Hepatocyte (in vitro differentiated cells): Measurements from ENCODE around the gene CDH19. TPM values are rescaled to one million over a fixed set of nuclear protein-coding genes. Genes with fewer than 3 reads are reported as not detected.

Source experiments
- DNase-seq: peaks from one replicate; pipeline ENCODE4 v3.0.0-alpha.2; 2016; ENCODE audit warnings: low spot score
- H2AFZ ChIP-seq: fragments of 200-600 bp; sonication (generic); 2 replicates; pipeline ENCODE4 v1.6.0; 2016; ENCODE audit warnings: antibody characterized with exemption, mild to moderate bottlenecking
- H3K27ac ChIP-seq: fragments of 200-600 bp; sonication (generic); 2 replicates; pipeline ENCODE4 v1.5.1; 2016; ENCODE audit warnings: mild to moderate bottlenecking
- H3K27me3 ChIP-seq: fragments of 200-600 bp; sonication (generic); 2 replicates; pipeline ENCODE4 v1.6.1; 2016
- H3K36me3 ChIP-seq: fragments of 200-600 bp; sonication (generic); replicated peaks from 2 replicates; pipeline ENCODE4 v1.5.1; 2016; ENCODE audit warnings: low read depth; ENCODE audit not compliant: insufficient read depth
- H3K4me1 ChIP-seq: fragments of 200-600 bp; sonication (generic); 2 replicates; pipeline ENCODE4 v1.5.1; 2016; ENCODE audit warnings: mild to moderate bottlenecking, moderate library complexity; ENCODE audit not compliant: insufficient read depth
- H3K4me2 ChIP-seq: fragments of 200-600 bp; sonication (generic); 2 replicates; pipeline ENCODE4 v1.6.0; 2016
- H3K4me3 ChIP-seq: fragments of 200-600 bp; sonication (generic); 2 replicates; pipeline ENCODE4 v1.5.1; 2016; ENCODE audit warnings: mild to moderate bottlenecking
- H3K79me2 ChIP-seq: fragments of 200-600 bp; sonication (generic); 2 replicates; pipeline ENCODE4 v1.6.0; 2017; ENCODE audit warnings: mild to moderate bottlenecking
- H3K9me2 ChIP-seq: fragments of 200-600 bp; sonication (generic); replicated peaks from 2 replicates; pipeline ENCODE4 v1.6.0; 2017; ENCODE audit warnings: mild to moderate bottlenecking; ENCODE audit not compliant: insufficient read depth
- H3K9me3 ChIP-seq: fragments of 200-600 bp; sonication (generic); 2 replicates; pipeline ENCODE4 v1.5.1; 2016; ENCODE audit warnings: low read depth, mild to moderate bottlenecking
- H4K20me1 ChIP-seq: fragments of 200-600 bp; sonication (generic); 2 replicates; pipeline ENCODE4 v1.6.0; 2016; ENCODE audit warnings: mild to moderate bottlenecking; ENCODE audit not compliant: insufficient read depth, poor library complexity, severe bottlenecking
- CTCF ChIP-seq: fragments of 200-600 bp; sonication (generic); IDR thresholded peaks from 2 replicates; pipeline ENCODE4 v1.5.1; 2016; ENCODE audit warnings: antibody characterized with exemption, mild to moderate bottlenecking; ENCODE audit not compliant: poor library complexity
- EZH2 ChIP-seq: fragments of 200-600 bp; sonication (generic); IDR thresholded peaks from 2 replicates; pipeline ENCODE4 v1.6.1; 2016; ENCODE audit warnings: antibody characterized with exemption, mild to moderate bottlenecking, borderline replicate concordance
- EZH2phosphoT487 ChIP-seq: fragments of 200-600 bp; sonication (generic); IDR thresholded peaks from one replicate; pipeline ENCODE4 v1.6.1; 2018; ENCODE audit warnings: antibody characterized with exemption, mild to moderate bottlenecking, low read depth, moderate library complexity; ENCODE audit not compliant: unreplicated experiment, severe bottlenecking
- WGBS: methylation state at CpG from one replicate; pipeline ENCODE4 v1.1.6; 2016; ENCODE audit warnings: low lambda C conversion rate; ENCODE audit errors: missing lambda C conversion rate; 5-methylcytosine and 5-hydroxymethylcytosine counted together
- polyA plus RNA-seq: library from polyadenylated mRNA; unstranded; fragments of >200 nt; fragmentation: Nextera tagmentation; extraction: Ambion mirVana; gene quantifications from 2 replicates; pipeline ENCODE4 v1.2.1, GENCODE V29; 2016
- total RNA-seq: library from RNA; depleted of rRNA; stranded (reverse); fragments of >200 nt; gene quantifications from 2 replicates; pipeline ENCODE4 v1.2.3, GENCODE V29; 2014

Gene CDH19
- total and polyA plus RNA-seq, 2 experiments from 2014 or later: not detected

- Histone ChIP-seq H3K27me3 (no peaks in the 10 kb centered on the region), H3K4me2 (no peak overlapping the region), H3K9me2 (no peaks in the 10 kb centered on the region), H3K4me1 (no peaks in the 10 kb centered on the region), H4K20me1 (no peaks in the 10 kb centered on the region), H3K27ac (no peak overlapping the region), H3K9me3 (no peaks in the 10 kb centered on the region), H3K4me3 (no peak overlapping the region), H2AFZ (no peak overlapping the region), H3K79me2 (no peaks in the 10 kb centered on the region), H3K36me3 (no peaks in the 10 kb centered on the region)
- TF ChIP-seq EZH2: no peak
- TF ChIP-seq CTCF: no peak
- TF ChIP-seq EZH2phosphoT487: no peak
- 74% methylated on average over 1 of the region's 1 CpG for WGBS
- DNase-seq: no peak
Measured at GRCh38 chr18:66533693-66534092, 70.2 kb downstream of the CDH19 start.

DNA sequence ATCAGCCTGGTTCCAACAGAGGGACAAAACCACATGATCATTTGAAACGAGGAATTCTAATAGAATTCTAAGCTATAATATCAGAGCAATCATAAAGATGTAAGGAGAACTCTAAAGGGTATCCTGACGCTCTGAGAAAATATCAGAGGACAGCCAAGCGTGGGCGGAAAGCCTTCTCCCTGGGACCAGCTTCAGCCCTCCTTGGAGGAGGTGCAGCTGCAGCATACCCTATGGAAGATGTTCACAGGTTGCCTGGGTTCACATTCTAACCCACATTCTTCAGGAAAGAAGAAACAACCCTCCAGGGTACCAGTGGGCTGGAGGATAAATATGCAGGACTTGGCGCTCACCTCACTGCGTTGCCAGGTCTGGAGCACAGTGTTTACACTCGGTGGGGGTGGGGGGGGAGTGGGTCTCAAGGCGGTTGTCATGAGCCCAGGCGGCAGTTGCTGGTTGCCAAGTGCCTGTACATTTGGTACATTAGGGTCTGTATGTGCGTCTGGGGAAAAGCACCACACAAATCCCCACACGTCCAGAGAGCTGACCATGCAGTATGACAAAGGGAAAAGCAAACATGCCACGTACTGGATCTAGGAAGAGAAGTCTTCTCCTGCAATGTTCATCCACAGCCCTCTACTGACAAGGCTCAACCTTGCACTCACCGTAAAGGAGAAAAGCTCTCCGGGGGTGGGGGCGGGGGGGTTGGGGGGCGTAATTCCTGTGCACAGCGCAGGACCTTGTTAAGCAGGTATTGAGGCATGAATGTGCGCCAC lies 80.5 kb downstream of the CDH19 start:
- Histone ChIP-seq H3K27ac (no peak overlapping the region), H3K4me2 (no peak overlapping the region), H4K20me1 (no peaks in the 10 kb centered on the region), H3K36me3 (no peaks in the 10 kb centered on the region), H3K4me1 (no peaks in the 10 kb centered on the region), H3K4me3 (no peak overlapping the region), H3K9me3 (no peaks in the 10 kb centered on the region), H2AFZ (no peak overlapping the region), H3K79me2 (no peaks in the 10 kb centered on the region), H3K9me2 (no peaks in the 10 kb centered on the region), H3K27me3 (no peaks in the 10 kb centered on the region)
- TF ChIP-seq CTCF: no peak
- TF ChIP-seq EZH2: no peak
- WGBS: 76% methylated on average over 18 of the region's 18 CpGs
- DNase-seq: no peak

DNA sequence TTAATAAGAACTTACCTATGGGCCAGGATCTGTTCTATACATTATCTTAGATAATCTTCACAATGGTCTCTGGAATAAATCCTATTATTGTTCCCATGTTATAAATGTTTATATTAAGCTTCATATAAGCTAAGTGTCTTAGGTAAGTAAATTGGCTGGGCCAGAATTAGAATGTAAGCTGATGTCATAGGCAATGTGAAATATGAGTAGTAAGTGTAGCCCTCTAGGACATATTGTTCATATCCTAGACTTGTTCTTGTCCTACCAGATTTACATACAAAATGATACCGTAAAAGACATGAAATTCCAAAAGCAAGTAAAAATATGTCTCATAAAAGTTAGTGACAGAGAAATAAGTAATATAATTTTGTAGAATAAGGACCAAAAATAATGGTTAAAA lies 89.9 kb downstream of the CDH19 start:
- Histone ChIP-seq H2AFZ (no peak overlapping the region), H3K79me2 (no peaks in the 10 kb centered on the region), H3K4me1 (no peaks in the 10 kb centered on the region), H3K4me2 (no peak overlapping the region), H3K27me3 (no peaks in the 10 kb centered on the region), H3K27ac (no peak overlapping the region), H3K4me3 (no peak overlapping the region), H3K9me3 (no peaks in the 10 kb centered on the region), H3K9me2 (no peaks in the 10 kb centered on the region), H4K20me1 (no peaks in the 10 kb centered on the region), H3K36me3 (no peaks in the 10 kb centered on the region)
- DNase-seq: no peak
- WGBS: 90% methylated on average over 1 of the region's 1 CpG
- TF ChIP-seq EZH2 (no peak), CTCF (no peak), EZH2phosphoT487 (no peak)
